Measurements from ENCODE around the gene CCN5.

- TF ChIP-seq CTCF (IDR thresholded peaks at IDR 0.05) (no peak), POLR2A (IDR thresholded peaks at IDR 0.05) (no peak), EP300 (IDR thresholded peaks at IDR 0.05) (no peak)
Measured at GRCh38 chr20:44731657-44732056, 16.5 kb downstream of the CCN5 start.

Data from ovary (tissue), 3 donors.